NK-92 (cell line): ENCODE data around the gene RASGEF1C.

ENCODE experiments used
- DNase-seq: peaks from one replicate; lab custom pipeline; 2025; ENCODE audit not compliant: unreplicated experiment; lab: John Stamatoyannopoulos, UW

The RASGEF1C gene

GRCh38 chr5:180180421-180180820 is 28.6 kb downstream of the RASGEF1C start:
- no peak for DNase-seq

DNA sequence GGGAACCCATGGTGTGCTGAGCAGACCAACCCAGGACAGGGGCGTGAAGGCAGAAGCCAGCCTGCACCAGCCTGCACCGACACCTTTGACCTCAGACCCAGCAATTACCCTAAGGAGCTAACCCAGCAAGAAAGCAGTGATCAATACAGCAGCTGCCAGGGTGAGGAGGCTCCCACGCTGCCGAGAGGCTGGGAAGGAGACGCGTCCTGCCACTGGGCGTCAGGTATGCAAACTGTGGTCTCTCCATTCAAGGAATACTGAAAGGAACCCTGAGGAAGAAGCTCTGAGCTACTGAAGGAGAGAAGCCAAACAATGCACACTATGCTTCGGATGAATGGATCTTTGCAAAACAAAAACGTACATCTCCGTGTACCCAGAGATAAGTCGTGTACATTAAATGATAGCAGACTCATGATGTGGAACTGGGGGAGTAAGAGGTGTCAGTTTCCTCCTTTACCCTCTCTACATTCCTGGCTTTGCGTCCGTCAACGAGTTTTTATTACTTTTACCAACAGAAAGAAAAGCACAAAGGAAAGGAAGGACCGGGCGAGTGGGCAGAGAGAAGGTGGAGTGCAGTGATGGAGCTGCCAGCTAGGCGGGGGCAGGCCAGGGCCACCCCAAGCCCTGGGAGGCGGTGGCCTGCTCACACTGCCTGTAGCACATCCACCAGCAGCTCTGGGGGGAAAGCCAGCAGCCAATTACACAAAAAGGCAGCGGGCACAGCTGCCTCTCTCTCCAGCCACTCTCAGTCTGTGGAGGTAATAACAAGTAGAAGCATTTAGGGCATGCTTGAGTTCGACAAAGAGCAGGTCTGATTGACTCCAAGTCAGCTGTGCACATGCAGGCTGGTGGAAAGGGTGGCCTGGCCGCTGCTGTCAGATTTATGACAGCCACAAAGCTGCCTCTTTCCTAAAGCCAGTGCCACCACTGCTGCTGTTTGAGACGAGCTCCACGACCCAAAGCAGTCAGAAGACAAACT is 29.3 kb downstream of the RASGEF1C start:
- no peak for DNase-seq

DNA sequence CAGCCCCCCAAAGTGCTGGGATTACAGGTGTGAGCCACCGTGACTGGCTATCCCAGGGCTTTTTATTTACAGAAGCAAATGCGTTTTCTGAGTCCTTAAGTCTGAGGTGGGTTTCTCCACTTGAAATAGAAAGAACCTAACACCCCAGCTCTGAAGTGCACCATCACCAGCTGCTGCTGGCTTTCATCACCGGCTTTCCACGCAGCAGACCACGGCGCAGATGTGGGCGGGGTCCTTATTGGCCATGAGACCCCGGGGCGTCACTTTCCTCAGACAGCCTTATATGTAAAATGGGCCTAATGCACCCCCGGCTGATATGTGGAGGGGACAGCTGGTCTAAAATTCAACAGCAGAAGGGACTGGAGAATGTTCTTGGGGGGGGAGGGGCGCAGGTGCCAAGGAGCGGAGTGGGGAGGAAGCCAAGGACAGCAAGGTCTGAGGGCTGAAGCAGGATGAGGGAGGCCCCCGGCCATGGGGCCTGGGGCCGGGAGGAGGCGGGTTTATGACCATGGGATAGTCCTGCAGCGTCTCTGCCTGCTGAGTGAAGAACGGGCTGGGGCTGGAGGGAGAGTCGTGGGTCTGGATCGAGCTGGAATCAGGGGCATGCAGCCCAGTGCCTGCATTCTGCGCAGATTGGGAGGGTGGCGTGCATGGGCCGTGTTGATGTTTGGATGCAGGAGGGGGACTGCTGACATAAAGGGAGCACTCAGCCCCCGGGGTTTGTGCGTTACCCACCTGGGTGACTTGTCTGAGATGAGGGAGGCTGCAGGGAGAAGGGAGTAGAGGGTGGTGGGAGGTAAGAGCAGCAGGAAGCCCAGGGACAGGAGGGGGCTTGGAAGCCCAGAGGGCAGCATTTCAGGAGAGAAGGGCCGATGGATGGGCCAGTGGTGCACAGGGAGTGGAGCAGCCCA is 30.2 kb downstream of the RASGEF1C start:
- DNase-seq = no peak

GRCh38 chr5:180176191-180176590 is 32.8 kb downstream of the RASGEF1C start:
- DNase-seq = no peak

DNA sequence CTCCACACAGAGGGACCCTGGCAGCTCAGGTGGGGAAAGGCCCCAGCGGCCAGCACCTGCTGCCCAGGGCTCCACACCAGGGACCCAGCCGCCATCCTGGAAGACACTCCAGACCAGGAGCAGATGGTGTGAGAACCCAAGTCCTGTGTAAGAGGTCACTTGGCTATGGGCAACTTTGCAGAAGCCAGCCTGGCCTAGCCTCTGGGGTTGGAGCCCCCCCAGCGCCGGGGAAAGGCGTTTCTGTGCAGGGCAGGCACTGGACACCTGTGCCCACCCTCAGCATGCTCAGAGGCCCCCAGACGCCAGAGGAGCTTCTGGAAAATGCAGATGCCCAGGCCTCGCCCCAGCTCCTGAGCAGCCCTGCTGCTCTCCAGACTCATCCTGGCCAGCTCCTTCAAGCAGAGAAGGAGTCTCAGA is 34.0 kb downstream of the RASGEF1C start:
- no peak for DNase-seq

GRCh38 chr5:180174587-180174972 is 34.4 kb downstream of the RASGEF1C start:
- no peak for DNase-seq

GRCh38 chr5:180173875-180174586 is 35.0 kb downstream of the RASGEF1C start:
- DNase-seq = no peak

DNA sequence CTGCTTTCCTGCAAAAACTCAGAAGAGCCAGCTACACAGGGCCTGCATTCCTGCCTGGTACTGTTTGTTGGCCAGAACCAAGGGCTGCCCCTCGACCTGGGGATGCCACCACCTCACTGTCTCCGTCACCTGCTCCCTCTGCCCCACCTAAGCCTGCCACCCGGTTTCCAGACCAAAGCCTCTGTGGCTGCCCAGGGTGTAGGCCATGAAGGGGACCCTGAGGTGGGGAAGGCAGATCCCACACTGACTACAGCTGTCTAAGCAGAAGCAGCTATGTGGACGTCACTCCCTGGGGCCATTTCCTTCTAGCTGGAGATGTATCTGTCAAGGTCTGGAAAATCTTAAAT is 35.8 kb downstream of the RASGEF1C start:
- DNase-seq = no peak

- DNase-seq = no peak
Observed at GRCh38 chr5:180172447-180173197, 36.4 kb downstream of the RASGEF1C start.

- DNase-seq = no peak
Observed at GRCh38 chr5:180171568-180172094, 37.4 kb downstream of the RASGEF1C start.

DNA sequence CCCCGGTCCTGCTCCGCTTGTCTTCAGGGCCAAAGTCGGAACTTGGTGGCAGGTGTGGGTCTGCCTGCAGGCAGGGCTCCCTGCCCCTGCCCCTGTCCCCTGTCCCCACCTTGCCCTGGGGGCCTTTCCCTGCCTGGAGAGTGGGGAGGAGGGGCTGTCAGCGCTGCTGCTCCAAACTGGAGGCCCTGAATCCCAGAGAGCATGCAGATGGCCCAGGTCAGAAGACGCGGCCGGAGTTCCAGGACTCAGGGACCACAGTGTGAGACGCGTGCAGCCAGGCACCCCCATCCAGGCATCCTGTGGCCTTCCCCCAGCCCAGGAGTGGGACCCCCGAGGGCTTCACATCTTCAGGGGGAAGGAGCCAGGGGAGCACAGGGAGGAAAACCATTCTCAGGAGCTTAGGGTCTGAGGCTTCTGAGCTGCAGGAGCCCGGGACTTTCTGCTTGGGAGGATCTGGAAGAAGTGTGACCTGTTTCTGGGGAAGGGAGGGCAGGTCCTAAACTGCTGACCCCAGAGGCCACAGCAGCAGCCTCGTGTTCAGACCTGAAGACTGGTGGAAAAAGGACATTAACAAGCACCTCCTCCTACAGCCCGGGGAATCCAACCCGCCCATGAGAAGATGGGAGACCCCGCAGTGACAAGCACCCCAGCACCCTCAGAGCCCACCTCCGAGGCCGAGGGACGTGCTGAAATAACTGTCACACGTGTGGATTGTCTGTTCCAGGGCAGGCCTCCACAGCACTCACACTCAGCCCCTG is 38.0 kb downstream of the RASGEF1C start:
- DNase-seq = no peak

DNA sequence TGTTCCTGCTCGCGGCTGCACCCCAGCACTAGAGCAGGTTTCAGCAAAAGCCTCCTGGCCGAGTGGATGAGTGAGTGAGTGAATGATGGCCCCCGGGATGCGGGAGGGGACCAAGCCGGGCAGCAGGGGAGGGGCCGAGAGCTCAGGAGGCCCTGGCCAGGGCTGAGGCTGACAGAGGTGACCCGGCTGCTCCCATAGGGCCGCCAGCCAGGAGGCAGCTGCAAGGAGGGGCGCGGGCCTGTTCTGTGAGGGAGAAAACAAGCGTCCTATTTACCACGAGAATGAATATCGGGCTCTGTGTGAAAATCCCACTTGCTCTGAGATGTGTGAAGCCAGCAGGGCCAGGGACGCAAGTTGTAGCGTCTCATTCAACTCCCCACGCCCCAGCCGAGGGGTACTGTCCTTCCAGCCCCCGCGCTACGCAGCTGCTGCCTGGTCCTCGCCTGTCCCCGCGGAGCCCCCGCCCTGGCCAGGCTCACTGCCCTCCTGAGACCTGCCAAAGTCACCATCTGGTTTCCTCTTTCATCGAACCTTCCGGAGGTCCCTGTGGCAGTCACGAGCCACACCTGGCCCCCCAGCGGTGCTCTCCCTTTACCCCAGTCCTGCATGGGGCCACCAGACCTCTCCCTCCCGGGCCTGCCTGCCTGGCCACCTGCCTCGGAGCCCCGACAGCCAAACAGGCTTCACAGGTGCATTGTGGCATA is 38.8 kb downstream of the RASGEF1C start:
- DNase-seq = no peak

GRCh38 chr5:180169248-180170105 is 39.5 kb downstream of the RASGEF1C start:
- DNase-seq = no peak

DNA sequence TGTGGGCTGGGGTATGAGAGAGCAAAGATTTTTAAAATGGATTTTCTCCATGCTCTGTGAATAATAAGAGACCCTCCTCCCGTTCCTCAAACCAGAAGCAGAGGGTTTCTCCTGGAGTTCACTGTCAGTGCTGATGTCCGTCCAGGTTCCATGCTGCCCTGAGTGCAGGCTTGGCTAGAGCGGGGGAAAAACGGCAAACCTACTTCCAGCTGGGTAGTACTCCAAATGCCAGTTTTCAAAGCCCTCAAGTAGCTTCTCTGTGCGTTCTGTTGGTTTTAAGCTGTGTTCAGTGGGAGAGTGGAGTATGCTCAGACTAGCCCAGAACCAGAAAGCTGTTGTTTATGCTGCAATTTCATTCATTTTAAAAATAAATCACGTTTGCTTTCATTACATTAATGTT is 40.3 kb downstream of the RASGEF1C start:
- DNase-seq = no peak

DNA sequence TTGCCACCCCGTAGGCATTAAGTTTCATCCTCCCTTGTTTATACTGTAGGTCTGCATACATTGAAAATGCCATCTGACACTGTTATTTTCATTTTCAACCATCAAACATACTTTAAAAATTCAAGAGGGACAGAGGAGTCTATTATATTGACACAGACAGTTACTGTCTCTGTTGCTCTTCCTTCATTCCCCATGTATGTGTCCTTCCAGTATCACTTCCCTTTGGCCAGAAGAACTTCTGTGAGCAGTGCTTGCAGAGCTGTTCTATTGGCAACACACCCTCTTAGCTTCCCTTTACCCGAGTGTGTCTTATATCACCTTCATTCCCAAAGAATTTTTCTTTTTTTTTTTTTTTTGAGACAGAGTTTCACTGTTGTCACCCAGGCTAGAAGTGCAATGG is 42.8 kb downstream of the RASGEF1C start:
- no peak for DNase-seq

DNA sequence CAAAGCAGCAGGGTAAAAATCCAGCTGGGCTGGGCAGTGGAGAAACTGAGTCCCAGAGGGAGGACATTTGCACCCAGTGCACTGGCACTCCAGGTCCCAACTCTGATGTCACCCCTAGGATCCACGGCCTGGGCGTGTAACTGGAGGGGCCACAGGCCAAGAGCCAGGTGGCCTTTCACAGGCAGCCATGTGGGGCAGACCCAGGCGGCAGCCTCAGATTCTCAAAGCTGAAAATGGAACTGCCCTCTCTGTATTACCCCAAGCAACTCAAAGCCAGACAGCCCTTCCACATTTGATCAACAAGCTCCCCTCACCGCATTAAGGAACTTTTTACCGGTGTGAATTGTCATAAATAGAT is 46.7 kb downstream of the RASGEF1C start:
- DNase-seq = no peak

- DNase-seq = no peak
Observed at GRCh38 chr5:180161420-180162303, 47.3 kb downstream of the RASGEF1C start.
